Tibial nerve (tissue), 4 donors: ENCODE results near the gene MLPH. TPM values are rescaled to one million over a fixed set of nuclear protein-coding genes. Genes with fewer than 3 reads are reported as not detected.

Source experiments
- DNase-seq, 2 donors: peaks; one replicate each; pipeline ENCODE4 v3.0.0-alpha.2; 2019; ENCODE audit warnings: low spot score in 2 of 2
- H3K27ac ChIP-seq, 4 donors: fragments of 200-600 bp; sonication (generic) in 3 of 4; one replicate each; pipeline ENCODE4 v1.5.1; 2017 to 2019; ENCODE audit warnings: mild to moderate bottlenecking in 1 of 4
- H3K27me3 ChIP-seq, 2 donors: fragments of 200-600 bp; sonication (generic) in 1 of 2; one replicate each; pipeline versions ENCODE4 v1.5.1 to v1.6.0; 2017 to 2019
- H3K36me3 ChIP-seq, 3 donors: fragments of 200-600 bp; sonication (generic); one replicate each; pipeline ENCODE4 v1.5.1; 2018 to 2019
- H3K4me1 ChIP-seq, 4 donors: fragments of 200-600 bp; sonication (generic) in 3 of 4; one replicate each; pipeline ENCODE4 v1.5.1; 2017 to 2019
- H3K4me3 ChIP-seq, 4 donors: fragments of 200-600 bp; sonication (generic) in 3 of 4; one replicate each; pipeline ENCODE4 v1.5.1; 2017 to 2019; ENCODE audit warnings: mild to moderate bottlenecking in 1 of 4, moderate library complexity in 1 of 4
- H3K9me3 ChIP-seq, 4 donors: fragments of 200-600 bp; sonication (generic) in 3 of 4; one replicate each; pipeline ENCODE4 v1.5.1; 2017 to 2019
- EP300 ChIP-seq, 2 donors: sonication (generic); formaldehyde crosslinking; IDR thresholded peaks; one replicate each; pipeline ENCODE4 v1.6.1; 2017; ENCODE audit warnings: antibody characterized with exemption in 2 of 2, mild to moderate bottlenecking in 1 of 2
- POLR2A ChIP-seq, 2 donors: fragments of 450-650 bp; IDR thresholded peaks; one replicate each; pipeline ENCODE4 v1.6.1; 2017; ENCODE audit warnings: antibody characterized with exemption in 2 of 2, mild to moderate bottlenecking in 2 of 2, moderate library complexity in 2 of 2
- WGBS, 2 donors: methylation state at CpG; one replicate each; pipeline ENCODE4 v1.1.5; 2018; 5-methylcytosine and 5-hydroxymethylcytosine counted together
- total RNA-seq, 4 donors: library from RNA; depleted of rRNA; stranded (reverse); fragments of >200 nt; gene quantifications; one replicate each; pipeline ENCODE4 v1.1.0, GENCODE V29; 2016
- TF ChIP-seq, protein P1 (sequence below), 5 experiments: fragments of 200-600 bp in 3 of 5; fragments of 450-650 bp in 2 of 5; sonication (generic) in 3 of 5; IDR thresholded peaks; one replicate each; pipeline ENCODE4 v1.5.1; 2016 to 2019; ENCODE audit warnings: antibody characterized with exemption in 5 of 5, mild to moderate bottlenecking in 3 of 5, moderate library complexity in 2 of 5

The MLPH gene
- total RNA-seq, 4 donors from 2014 or later, result 41.4 to 108 (median 62.1) TPM

DNA sequence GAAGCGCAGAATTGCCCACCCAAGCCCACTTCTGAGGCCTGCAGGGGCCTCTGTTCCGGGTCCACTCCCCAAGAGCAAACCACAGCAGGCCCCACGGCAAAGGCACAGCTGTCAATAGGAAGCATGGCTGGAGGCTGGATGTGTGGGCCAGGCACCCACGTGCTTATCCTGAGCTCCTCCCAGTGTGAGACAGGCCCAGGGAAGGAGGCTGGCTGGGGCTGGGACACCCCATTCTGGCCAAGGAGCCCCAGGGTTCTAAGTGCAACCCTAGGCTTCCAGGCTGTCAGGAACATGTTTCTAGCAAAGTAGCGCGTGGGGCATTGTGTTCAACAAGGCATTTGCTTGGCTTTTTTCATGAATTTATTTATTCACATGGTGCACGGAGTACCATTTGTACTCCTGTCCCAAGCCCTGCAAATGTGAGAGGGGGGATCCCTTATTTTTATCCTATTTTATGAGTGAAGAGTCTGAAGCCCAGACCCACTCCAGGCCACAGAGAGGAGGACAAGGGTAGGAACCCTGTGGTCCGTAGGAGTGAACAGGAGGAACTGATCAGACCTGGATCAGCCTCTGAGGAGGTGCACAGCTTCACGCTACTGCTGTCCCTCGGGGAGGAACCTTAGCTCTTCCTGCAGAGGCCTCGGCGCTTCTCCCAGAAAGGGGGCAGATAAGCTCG, 109.6 kb downstream of the MLPH start:
- H3K9me3 ChIP-seq, result no peaks in the 10 kb centered on the region
- TF ChIP-seq POLR2A (IDR thresholded peaks at IDR 0.05) (no peak), EP300 (IDR thresholded peaks at IDR 0.05) (no peak)
- TF ChIP-seq, protein P1, sequence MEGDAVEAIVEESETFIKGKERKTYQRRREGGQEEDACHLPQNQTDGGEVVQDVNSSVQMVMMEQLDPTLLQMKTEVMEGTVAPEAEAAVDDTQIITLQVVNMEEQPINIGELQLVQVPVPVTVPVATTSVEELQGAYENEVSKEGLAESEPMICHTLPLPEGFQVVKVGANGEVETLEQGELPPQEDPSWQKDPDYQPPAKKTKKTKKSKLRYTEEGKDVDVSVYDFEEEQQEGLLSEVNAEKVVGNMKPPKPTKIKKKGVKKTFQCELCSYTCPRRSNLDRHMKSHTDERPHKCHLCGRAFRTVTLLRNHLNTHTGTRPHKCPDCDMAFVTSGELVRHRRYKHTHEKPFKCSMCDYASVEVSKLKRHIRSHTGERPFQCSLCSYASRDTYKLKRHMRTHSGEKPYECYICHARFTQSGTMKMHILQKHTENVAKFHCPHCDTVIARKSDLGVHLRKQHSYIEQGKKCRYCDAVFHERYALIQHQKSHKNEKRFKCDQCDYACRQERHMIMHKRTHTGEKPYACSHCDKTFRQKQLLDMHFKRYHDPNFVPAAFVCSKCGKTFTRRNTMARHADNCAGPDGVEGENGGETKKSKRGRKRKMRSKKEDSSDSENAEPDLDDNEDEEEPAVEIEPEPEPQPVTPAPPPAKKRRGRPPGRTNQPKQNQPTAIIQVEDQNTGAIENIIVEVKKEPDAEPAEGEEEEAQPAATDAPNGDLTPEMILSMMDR (IDR thresholded peaks at IDR 0.05), result no peak
- H3K4me3 ChIP-seq, result no peak overlapping the region
- H3K4me1 ChIP-seq, result peaks cover 0 to 9% (median 0%) of the 10 kb centered on the region in 4 donors
- H3K36me3 ChIP-seq, result no peaks in the 10 kb centered on the region
- 79 to 83% methylated on average over 13 of the region's 13 CpGs for WGBS, 2 donors
- H3K27ac ChIP-seq, result no peak overlapping the region
- no peaks in the 10 kb centered on the region for H3K27me3 ChIP-seq
- DNase-seq, result no peak

- Histone ChIP-seq H3K36me3 (no peaks in the 10 kb centered on the region), H3K27ac (no peak overlapping the region), H3K4me3 (no peak overlapping the region), H3K4me1 (peaks cover 0 to 8% (median 0%) of the 10 kb centered on the region in 4 donors), H3K27me3 (no peaks in the 10 kb centered on the region), H3K9me3 (no peaks in the 10 kb centered on the region)
- TF ChIP-seq EP300 (IDR thresholded peaks at IDR 0.05), result no peak
- TF ChIP-seq, protein P1 (IDR thresholded peaks at IDR 0.05), result no peak
- no peak for TF ChIP-seq POLR2A (IDR thresholded peaks at IDR 0.05)
- DNase-seq, result no peak
- WGBS, 2 donors, result 85 to 89% methylated on average over 29 of the region's 29 CpGs
Observed at GRCh38 chr2:237597196-237598145, 110.4 kb downstream of the MLPH start.

- Histone ChIP-seq H3K9me3 (no peaks in the 10 kb centered on the region), H3K4me1 (peaks cover 0 to 13% (median 0%) of the 10 kb centered on the region in 4 donors), H3K36me3 (no peaks in the 10 kb centered on the region), H3K27ac (no peak overlapping the region), H3K27me3 (no peaks in the 10 kb centered on the region), H3K4me3 (no peak overlapping the region)
- DNase-seq, result no peak
- WGBS, 2 donors, result 84 to 86% methylated on average over 14 of the region's 14 CpGs
- no peak for TF ChIP-seq EP300 (IDR thresholded peaks at IDR 0.05)
- TF ChIP-seq, protein P1 (IDR thresholded peaks at IDR 0.05), result no peak
- TF ChIP-seq POLR2A (IDR thresholded peaks at IDR 0.05), result no peak
Observed at GRCh38 chr2:237598468-237599208, 111.6 kb downstream of the MLPH start.

GRCh38 chr2:237599465-237600110, 112.5 kb downstream of the MLPH start:
- Histone ChIP-seq H3K4me3 (peak overlapping the region in 1 of 4 donors; percentile 39), H3K27ac (peak overlapping the region in 3 of 4 donors; percentile 10 to 72 (median 63))
- 55 to 62% methylated on average over 9 of the region's 9 CpGs for WGBS, 2 donors

More at GRCh38 chr2:237599465-237600110, 112.5 kb downstream of the MLPH start:
- DNase-seq, result no peak
- Histone ChIP-seq H3K27me3 (no peaks in the 10 kb centered on the region), H3K36me3 (no peaks in the 10 kb centered on the region), H3K4me1 (peaks cover 0 to 21% (median 0%) of the 10 kb centered on the region in 4 donors), H3K9me3 (no peaks in the 10 kb centered on the region)
- TF ChIP-seq, protein P1 (IDR thresholded peaks at IDR 0.05), result no peak
- TF ChIP-seq POLR2A (IDR thresholded peaks at IDR 0.05), result no peak
- TF ChIP-seq EP300 (IDR thresholded peaks at IDR 0.05), result no peak
